ENCODE data around the gene MXD1.

MXD1 gene

GRCh38 chr2:69943000-69943842 is 28.3 kb downstream of the MXD1 start:
- Histone ChIP-seq H3K79me1 (ENCODE audit: low read length) (no peaks in the 10 kb centered on the region), H3K27ac (ENCODE audit: low read depth, low read length) (no peak overlapping the region), H3K36me3 (ENCODE audit: control insufficient read depth, insufficient read depth, low read length) (no peaks in the 10 kb centered on the region), H4K5ac (ENCODE audit: low read length) (no peak overlapping the region), H3K79me2 (ENCODE audit: control insufficient read depth, insufficient read depth, low read length) (no peaks in the 10 kb centered on the region), H2BK15ac (replicated peaks; ENCODE audit: low read depth) (no peak overlapping the region), H3K4ac (ENCODE audit: low read depth, low read length) (no peak overlapping the region), H3K4me3 (ENCODE audit: low read length) (no peak overlapping the region), H3K4me2 (ENCODE audit: low read length) (no peak overlapping the region), H3K56ac (ENCODE audit: low read length) (no peak overlapping the region), H3K4me1 (ENCODE audit: control insufficient read depth, low read depth, low read length) (no peaks in the 10 kb centered on the region), H3K9ac (ENCODE audit: low read length) (no peak overlapping the region), H4K8ac (ENCODE audit: low read depth, low read length) (no peak overlapping the region), H3K27me3 (ENCODE audit: insufficient read depth, low read length, poor library complexity) (no peaks in the 10 kb centered on the region), H2AK5ac (ENCODE audit: low read length) (no peak overlapping the region), H2BK120ac (ENCODE audit: low read depth, low read length) (no peak overlapping the region), H3K18ac (ENCODE audit: low read length) (no peak overlapping the region), H3K23ac (ENCODE audit: low read length) (no peak overlapping the region), H2BK5ac (ENCODE audit: low read length) (no peak overlapping the region)
- no CpG with 5 or more reads among the region's 11 CpGs for WGBS (ENCODE audit: extremely low coverage, insufficient coverage, low lambda C conversion rate)
- no peak for DNase-seq

- no peak overlapping the region for H3K23ac ChIP-seq (ENCODE audit: low read length)
- H2AK5ac ChIP-seq (ENCODE audit: low read length) = no peak overlapping the region
- H3K36me3 ChIP-seq (ENCODE audit: control insufficient read depth, insufficient read depth, low read length) = no peaks in the 10 kb centered on the region
- H2BK120ac ChIP-seq (ENCODE audit: low read depth, low read length) = no peak overlapping the region
- no peak overlapping the region for H3K18ac ChIP-seq (ENCODE audit: low read length)
- no peak overlapping the region for H3K27ac ChIP-seq (ENCODE audit: low read depth, low read length)
- no CpG with 5 or more reads among the region's 9 CpGs for WGBS (ENCODE audit: extremely low coverage, insufficient coverage, low lambda C conversion rate)
- no peak overlapping the region for H3K4me3 ChIP-seq (ENCODE audit: low read length)
- no peak overlapping the region for H4K5ac ChIP-seq (ENCODE audit: low read length)
- no peaks in the 10 kb centered on the region for H3K4me1 ChIP-seq (ENCODE audit: control insufficient read depth, low read depth, low read length)
- H2BK5ac ChIP-seq (ENCODE audit: low read length) = no peak overlapping the region
- H2BK15ac ChIP-seq (replicated peaks; ENCODE audit: low read depth) = no peak overlapping the region
- H3K56ac ChIP-seq (ENCODE audit: low read length) = no peak overlapping the region
- DNase-seq = no peak
- H3K27me3 ChIP-seq (ENCODE audit: insufficient read depth, low read length, poor library complexity) = no peaks in the 10 kb centered on the region
- H4K8ac ChIP-seq (ENCODE audit: low read depth, low read length) = no peak overlapping the region
- no peaks in the 10 kb centered on the region for H3K79me1 ChIP-seq (ENCODE audit: low read length)
- no peak overlapping the region for H3K4ac ChIP-seq (ENCODE audit: low read depth, low read length)
- H3K4me2 ChIP-seq (ENCODE audit: low read length) = no peak overlapping the region
- no peak overlapping the region for H3K9ac ChIP-seq (ENCODE audit: low read length)
- H3K79me2 ChIP-seq (ENCODE audit: control insufficient read depth, insufficient read depth, low read length) = no peaks in the 10 kb centered on the region
Measured at GRCh38 chr2:69943843-69944525, 29.1 kb downstream of the MXD1 start.

GRCh38 chr2:69944756-69945155 is 29.8 kb downstream of the MXD1 start:
- H3K27me3 ChIP-seq (ENCODE audit: insufficient read depth, low read length, poor library complexity) = no peaks in the 10 kb centered on the region
- no peaks in the 10 kb centered on the region for H3K79me1 ChIP-seq (ENCODE audit: low read length)
- H3K4ac ChIP-seq (ENCODE audit: low read depth, low read length) = no peak overlapping the region
- no peak overlapping the region for H2AK5ac ChIP-seq (ENCODE audit: low read length)
- H3K18ac ChIP-seq (ENCODE audit: low read length) = no peak overlapping the region
- no CpG with 5 or more reads among the region's 7 CpGs for WGBS (ENCODE audit: extremely low coverage, insufficient coverage, low lambda C conversion rate)
- no peak overlapping the region for H4K8ac ChIP-seq (ENCODE audit: low read depth, low read length)
- H3K4me2 ChIP-seq (ENCODE audit: low read length) = no peak overlapping the region
- H3K9ac ChIP-seq (ENCODE audit: low read length) = no peak overlapping the region
- H3K23ac ChIP-seq (ENCODE audit: low read length) = no peak overlapping the region
- H3K4me3 ChIP-seq (ENCODE audit: low read length) = no peak overlapping the region
- H3K27ac ChIP-seq (ENCODE audit: low read depth, low read length) = no peak overlapping the region
- no peak overlapping the region for H3K56ac ChIP-seq (ENCODE audit: low read length)
- no peak overlapping the region for H4K5ac ChIP-seq (ENCODE audit: low read length)
- H3K36me3 ChIP-seq (ENCODE audit: control insufficient read depth, insufficient read depth, low read length) = no peaks in the 10 kb centered on the region
- no peak overlapping the region for H2BK15ac ChIP-seq (replicated peaks; ENCODE audit: low read depth)
- no peak overlapping the region for H2BK5ac ChIP-seq (ENCODE audit: low read length)
- no peak for DNase-seq
- no peaks in the 10 kb centered on the region for H3K4me1 ChIP-seq (ENCODE audit: control insufficient read depth, low read depth, low read length)
- no peaks in the 10 kb centered on the region for H3K79me2 ChIP-seq (ENCODE audit: control insufficient read depth, insufficient read depth, low read length)
- no peak overlapping the region for H2BK120ac ChIP-seq (ENCODE audit: low read depth, low read length)

DNA sequence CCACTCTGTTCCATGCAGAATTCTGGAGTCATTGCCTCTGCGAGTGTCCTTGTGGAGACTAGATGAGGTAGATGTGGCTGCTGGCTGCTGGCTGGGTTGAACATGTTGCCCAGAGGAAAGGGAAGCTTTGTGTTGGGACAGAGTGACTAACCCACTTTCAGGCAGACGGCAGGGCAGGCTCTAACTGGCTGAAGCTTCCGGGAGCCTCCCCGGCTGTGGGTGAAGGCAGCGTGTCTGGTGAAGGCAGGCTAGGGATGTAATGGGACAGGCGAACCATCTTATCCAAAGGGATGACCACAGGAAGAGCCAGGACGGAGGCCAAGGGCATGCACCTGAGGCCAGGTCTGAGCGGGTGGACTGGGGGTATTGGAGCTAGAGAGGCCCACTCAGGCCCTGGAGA is 30.5 kb downstream of the MXD1 start:
- no peak overlapping the region for H3K4me2 ChIP-seq (ENCODE audit: low read length)
- no CpG with 5 or more reads among the region's 8 CpGs for WGBS (ENCODE audit: extremely low coverage, insufficient coverage, low lambda C conversion rate)
- no peak overlapping the region for H4K8ac ChIP-seq (ENCODE audit: low read depth, low read length)
- no peak overlapping the region for H3K4me3 ChIP-seq (ENCODE audit: low read length)
- H2BK15ac ChIP-seq (replicated peaks; ENCODE audit: low read depth) = no peak overlapping the region
- H3K23ac ChIP-seq (ENCODE audit: low read length) = no peak overlapping the region
- H3K79me1 ChIP-seq (ENCODE audit: low read length) = no peaks in the 10 kb centered on the region
- H4K5ac ChIP-seq (ENCODE audit: low read length) = no peak overlapping the region
- no peak overlapping the region for H3K9ac ChIP-seq (ENCODE audit: low read length)
- H3K4ac ChIP-seq (ENCODE audit: low read depth, low read length) = no peak overlapping the region
- H3K18ac ChIP-seq (ENCODE audit: low read length) = no peak overlapping the region
- no peak overlapping the region for H3K27ac ChIP-seq (ENCODE audit: low read depth, low read length)
- no peak for DNase-seq
- H3K79me2 ChIP-seq (ENCODE audit: control insufficient read depth, insufficient read depth, low read length) = no peaks in the 10 kb centered on the region
- H3K4me1 ChIP-seq (ENCODE audit: control insufficient read depth, low read depth, low read length) = no peaks in the 10 kb centered on the region
- no peaks in the 10 kb centered on the region for H3K27me3 ChIP-seq (ENCODE audit: insufficient read depth, low read length, poor library complexity)
- no peak overlapping the region for H2BK5ac ChIP-seq (ENCODE audit: low read length)
- no peak overlapping the region for H2BK120ac ChIP-seq (ENCODE audit: low read depth, low read length)
- no peak overlapping the region for H3K56ac ChIP-seq (ENCODE audit: low read length)
- H2AK5ac ChIP-seq (ENCODE audit: low read length) = no peak overlapping the region
- H3K36me3 ChIP-seq (ENCODE audit: control insufficient read depth, insufficient read depth, low read length) = no peaks in the 10 kb centered on the region

DNA sequence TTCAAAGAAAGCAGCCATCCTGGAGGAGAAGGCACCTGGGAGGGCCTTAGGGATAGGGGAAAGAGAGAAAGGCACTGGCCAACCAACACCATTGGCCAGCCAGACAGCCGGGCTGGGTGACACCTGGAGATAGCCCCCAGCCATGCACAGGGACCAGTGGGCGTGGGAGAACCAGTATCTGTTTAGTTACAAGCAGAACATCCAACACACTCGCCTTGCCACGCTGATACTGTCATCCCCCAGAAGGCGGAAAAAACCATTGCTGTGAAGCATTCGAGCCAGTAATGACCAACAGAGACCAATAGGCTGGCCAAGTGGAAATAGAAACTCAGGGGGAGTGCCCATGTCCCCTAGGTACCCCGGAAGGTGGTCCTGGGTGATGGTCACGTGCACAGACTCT is 31.0 kb downstream of the MXD1 start:
- WGBS (ENCODE audit: extremely low coverage, insufficient coverage, low lambda C conversion rate) = no CpG with 5 or more reads among the region's 8 CpGs
- no peak overlapping the region for H2BK15ac ChIP-seq (replicated peaks; ENCODE audit: low read depth)
- H2BK120ac ChIP-seq (ENCODE audit: low read depth, low read length) = no peak overlapping the region
- H3K4me1 ChIP-seq (ENCODE audit: control insufficient read depth, low read depth, low read length) = no peaks in the 10 kb centered on the region
- H3K9ac ChIP-seq (ENCODE audit: low read length) = no peak overlapping the region
- H2BK5ac ChIP-seq (ENCODE audit: low read length) = no peak overlapping the region
- no peaks in the 10 kb centered on the region for H3K79me1 ChIP-seq (ENCODE audit: low read length)
- no peak overlapping the region for H3K18ac ChIP-seq (ENCODE audit: low read length)
- no peak overlapping the region for H4K5ac ChIP-seq (ENCODE audit: low read length)
- H3K23ac ChIP-seq (ENCODE audit: low read length) = no peak overlapping the region
- no peak overlapping the region for H4K8ac ChIP-seq (ENCODE audit: low read depth, low read length)
- H2AK5ac ChIP-seq (ENCODE audit: low read length) = no peak overlapping the region
- H3K27me3 ChIP-seq (ENCODE audit: insufficient read depth, low read length, poor library complexity) = no peaks in the 10 kb centered on the region
- H3K4me3 ChIP-seq (ENCODE audit: low read length) = no peak overlapping the region
- no peak overlapping the region for H3K56ac ChIP-seq (ENCODE audit: low read length)
- H3K36me3 ChIP-seq (ENCODE audit: control insufficient read depth, insufficient read depth, low read length) = no peaks in the 10 kb centered on the region
- no peak overlapping the region for H3K27ac ChIP-seq (ENCODE audit: low read depth, low read length)
- no peak for DNase-seq
- H3K4ac ChIP-seq (ENCODE audit: low read depth, low read length) = no peak overlapping the region
- H3K4me2 ChIP-seq (ENCODE audit: low read length) = no peak overlapping the region
- no peaks in the 10 kb centered on the region for H3K79me2 ChIP-seq (ENCODE audit: control insufficient read depth, insufficient read depth, low read length)
